Calu3 (cell line): ENCODE data around the gene CDC16. TPM values are rescaled to one million over a fixed set of nuclear protein-coding genes. Genes with fewer than 3 reads are reported as not detected.

Experiments used
- BruUV-seq: library from RNA; stranded (reverse); fragments of 400-500 nt; replicated peaks from 2 replicates; lab custom pipeline; 2021; lab: Mats Ljungman, UMichigan
- CTCF ChIA-PET: fragments of 300-600 bp; sonication (Branson Sonifier 250); formaldehyde crosslinking; loops from one replicate; lab custom pipeline; 2022; ENCODE audit warnings: antibody characterized with exemption; lab: Charles Lee
- DNase-seq: peaks from one replicate; pipeline ENCODE4 v3.0.0; 2022
- H3K27ac Mint-ChIP-seq: one replicate; pipeline ENCODE4 v1.8.0; 2022; ENCODE audit warnings: mixed read lengths; ENCODE audit not compliant: unreplicated experiment
- H3K27me3 Mint-ChIP-seq: one replicate; pipeline ENCODE4 v1.8.0; 2022; ENCODE audit warnings: mixed read lengths; ENCODE audit not compliant: unreplicated experiment
- H3K36me3 Mint-ChIP-seq: one replicate; pipeline ENCODE4 v1.8.0; 2022; ENCODE audit warnings: mild to moderate bottlenecking, moderate library complexity, mixed read lengths; ENCODE audit not compliant: insufficient read depth, unreplicated experiment
- H3K4me1 Mint-ChIP-seq: one replicate; pipeline ENCODE4 v1.8.0; 2022; ENCODE audit warnings: mild to moderate bottlenecking, low read depth, mixed read lengths; ENCODE audit not compliant: unreplicated experiment
- H3K4me3 Mint-ChIP-seq: one replicate; pipeline ENCODE4 v1.8.0; 2022; ENCODE audit warnings: mild to moderate bottlenecking, low read depth, moderate library complexity, mixed read lengths; ENCODE audit not compliant: unreplicated experiment
- H3K9me3 Mint-ChIP-seq: one replicate; pipeline ENCODE4 v1.8.0; 2022; ENCODE audit warnings: low read depth, mixed read lengths; ENCODE audit not compliant: unreplicated experiment
- CTCF ChIP-seq: fragments of 200-600 bp; IDR thresholded peaks from one replicate; pipeline ENCODE4 v1.8.0; 2022; ENCODE audit warnings: antibody characterized with exemption; ENCODE audit not compliant: unreplicated experiment
- intact Hi-C: fragments of 100-400 bp; cut with micrococcal nuclease; formaldehyde crosslinking; loops from one replicate; pipeline ENCODE4 v1.10.0; 2022; ENCODE audit not compliant: unreplicated experiment
- total RNA-seq: library from RNA; stranded (reverse); gene quantifications from 2 replicates; pipeline ENCODE4 v1.2.3, GENCODE V29; 2022

Gene CDC16
- total RNA-seq, 1 experiment from 2014 or later: 15.7 TPM

- H3K4me1 Mint-ChIP-seq: no peaks in the 10 kb centered on the region
- no peak overlapping the region for H3K27ac Mint-ChIP-seq
- no peak overlapping the region for H3K4me3 Mint-ChIP-seq
- H3K36me3 Mint-ChIP-seq: peaks cover 21% of the 10 kb centered on the region
- no TSS peak for BruUV-seq
- no peaks in the 10 kb centered on the region for H3K27me3 Mint-ChIP-seq
- intact Hi-C loops: no loop called here
- no peaks in the 10 kb centered on the region for H3K9me3 Mint-ChIP-seq
- TF ChIP-seq CTCF: no peak
- DNase-seq: no peak
- CTCF ChIA-PET: no interaction called here
These were observed 50.6 kb downstream of the CDC16 start for GRCh38 chr13:114285166-114285808.

- H3K4me1 Mint-ChIP-seq: no peaks in the 10 kb centered on the region
- H3K9me3 Mint-ChIP-seq: no peaks in the 10 kb centered on the region
- intact Hi-C loops: no loop called here
- CTCF ChIA-PET: no interaction called here
- DNase-seq: no peak
- TF ChIP-seq CTCF: no peak
- no peak overlapping the region for H3K4me3 Mint-ChIP-seq
- no TSS peak for BruUV-seq
- H3K27ac Mint-ChIP-seq: no peak overlapping the region
- H3K36me3 Mint-ChIP-seq: peaks cover 6% of the 10 kb centered on the region
- no peaks in the 10 kb centered on the region for H3K27me3 Mint-ChIP-seq
These were observed 52.1 kb downstream of the CDC16 start for GRCh38 chr13:114286808-114287207.

- H3K36me3 Mint-ChIP-seq: no peaks in the 10 kb centered on the region
- H3K4me3 Mint-ChIP-seq: no peak overlapping the region
These were observed 53.5 kb downstream of the CDC16 start for GRCh38 chr13:114288157-114288591.

GRCh38 chr13:114296448-114296847 lies 61.8 kb downstream of the CDC16 start:
- Mint-ChIP-seq H3K9me3 (no peaks in the 10 kb centered on the region), H3K27ac (no peak overlapping the region), H3K4me3 (no peak overlapping the region), H3K27me3 (no peaks in the 10 kb centered on the region), H3K4me1 (no peaks in the 10 kb centered on the region), H3K36me3 (peaks cover 8% of the 10 kb centered on the region)
- DNase-seq: no peak
- no peak for TF ChIP-seq CTCF
- intact Hi-C loops: no loop called here
- CTCF ChIA-PET: no interaction called here
- no TSS peak for BruUV-seq

More at GRCh38 chr13:114288157-114288591, 53.5 kb downstream of the CDC16 start:
- no peak for TF ChIP-seq CTCF
- Mint-ChIP-seq H3K4me1 (no peaks in the 10 kb centered on the region), H3K27ac (no peak overlapping the region), H3K9me3 (no peaks in the 10 kb centered on the region), H3K27me3 (no peaks in the 10 kb centered on the region)
- CTCF ChIA-PET: no interaction called here
- intact Hi-C loops: no loop called here
- no peak for DNase-seq
- no TSS peak for BruUV-seq
